Activated CD4-positive, CD25-positive, alpha-beta regulatory T cell treated with anti-CD3 and anti-CD28 coated beads, Interleukin-2, amount 50 U/mL, for 72 hours (primary cell): ENCODE measurements around the gene MGAT5.

Experiments
- DNase-seq: peaks from one replicate; pipeline ENCODE4 v3.0.0; 2021

The MGAT5 gene

DNA sequence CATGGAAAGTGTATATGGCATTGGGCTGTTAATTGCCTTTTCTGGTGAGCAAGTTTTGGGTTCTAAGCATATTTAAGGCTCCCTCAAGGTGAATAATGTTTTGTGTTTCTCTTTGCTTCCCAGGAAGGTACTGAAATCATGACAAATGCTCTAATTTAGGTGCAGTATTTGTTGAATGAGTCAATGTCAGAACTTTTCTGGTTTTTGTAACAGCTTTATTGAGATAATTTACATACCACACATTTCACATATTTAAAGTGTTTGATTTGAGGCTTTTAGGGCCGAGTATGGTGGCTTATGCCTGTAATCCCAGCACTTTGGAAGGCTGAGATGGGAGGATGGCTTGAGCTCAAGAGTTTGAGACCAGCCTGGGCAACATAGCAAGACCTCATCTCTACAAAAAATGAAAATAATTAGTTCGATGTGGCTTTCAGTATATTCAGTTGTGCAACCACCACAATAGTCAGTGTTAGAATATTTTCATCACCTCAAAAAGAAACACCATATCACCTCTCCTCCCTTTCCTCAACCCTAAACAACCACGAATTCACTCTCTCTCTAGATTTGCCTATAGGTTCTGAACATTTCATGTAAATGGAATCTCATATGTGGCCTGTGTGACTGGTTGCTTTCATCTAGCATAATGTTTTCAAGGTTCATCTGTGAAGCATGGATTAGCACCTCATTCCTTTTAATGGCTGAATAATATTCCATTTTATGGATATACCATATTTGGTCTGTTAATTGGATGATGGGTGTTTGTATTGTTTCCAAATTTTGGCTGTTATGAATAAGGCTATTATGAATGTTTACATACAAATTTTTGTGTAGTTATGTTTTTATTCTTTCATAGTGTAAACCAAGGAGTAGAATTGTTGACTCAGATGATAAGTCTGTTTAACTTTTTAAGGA is 54.9 kb downstream of the MGAT5 start:
- DNase-seq = no peak

DNA sequence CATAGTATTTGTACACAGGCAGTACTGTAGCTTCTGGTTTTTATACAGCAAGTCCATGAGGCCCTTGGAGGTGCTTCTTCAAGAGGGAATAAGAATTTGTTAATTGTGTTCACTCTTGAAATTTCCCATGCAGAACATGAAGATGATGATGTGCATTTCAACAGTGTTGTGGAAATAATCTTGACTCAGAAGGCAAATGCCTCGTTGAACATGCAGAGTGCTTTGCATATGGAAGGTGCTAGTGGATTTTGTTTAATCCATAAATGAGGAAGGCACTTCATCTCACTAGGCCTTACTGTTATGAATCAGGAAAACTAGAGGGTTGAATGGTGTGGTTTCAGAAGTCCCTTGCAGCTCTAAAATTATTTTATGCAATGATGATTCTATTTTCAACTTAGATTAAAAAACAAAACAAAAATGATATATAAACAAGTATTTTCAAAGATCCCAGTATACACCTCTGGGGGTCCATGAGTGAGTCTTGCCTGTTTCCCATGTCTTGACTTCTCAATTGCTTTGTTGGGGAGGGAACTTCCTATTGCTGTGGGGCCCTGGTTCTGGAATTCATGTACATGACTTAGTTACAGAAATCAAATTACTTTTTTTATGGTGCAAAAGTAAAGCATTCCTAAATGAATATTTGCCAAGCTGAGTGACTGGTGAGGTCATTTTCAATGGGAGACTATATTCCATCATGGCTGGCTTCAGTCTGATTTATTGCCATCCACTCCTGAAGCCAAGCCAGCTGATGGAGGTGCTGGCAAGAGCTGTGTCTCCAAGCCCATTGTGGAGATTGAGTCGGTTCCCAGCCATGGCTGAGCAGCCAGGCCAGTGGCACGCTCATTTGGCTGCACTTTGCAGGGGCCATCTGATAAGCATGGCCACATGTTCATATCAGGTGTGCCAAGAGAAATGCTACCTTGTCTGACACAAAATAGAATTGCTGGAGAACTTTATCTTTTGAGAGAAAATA is 56.5 kb downstream of the MGAT5 start:
- no peak for DNase-seq

DNA sequence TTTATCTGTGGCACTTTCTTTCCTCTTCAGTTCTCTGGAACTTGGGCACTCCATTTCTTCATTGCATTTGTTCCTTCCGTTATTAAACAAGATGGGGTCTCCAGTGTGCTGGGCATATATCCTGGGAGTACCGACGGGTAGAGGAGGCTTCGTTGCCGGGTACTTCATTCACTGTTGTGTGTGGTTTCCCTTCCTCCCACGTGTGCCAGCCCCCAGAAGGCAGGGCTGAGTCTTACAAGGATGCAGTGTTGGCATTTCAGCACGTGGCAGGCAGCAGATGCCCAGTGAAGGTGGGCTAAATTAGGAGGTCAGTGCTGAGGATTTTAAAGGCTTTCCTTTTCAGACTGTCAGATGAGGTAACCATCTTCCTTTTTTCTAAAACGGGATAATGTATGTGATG is 58.6 kb downstream of the MGAT5 start:
- no peak for DNase-seq

DNA sequence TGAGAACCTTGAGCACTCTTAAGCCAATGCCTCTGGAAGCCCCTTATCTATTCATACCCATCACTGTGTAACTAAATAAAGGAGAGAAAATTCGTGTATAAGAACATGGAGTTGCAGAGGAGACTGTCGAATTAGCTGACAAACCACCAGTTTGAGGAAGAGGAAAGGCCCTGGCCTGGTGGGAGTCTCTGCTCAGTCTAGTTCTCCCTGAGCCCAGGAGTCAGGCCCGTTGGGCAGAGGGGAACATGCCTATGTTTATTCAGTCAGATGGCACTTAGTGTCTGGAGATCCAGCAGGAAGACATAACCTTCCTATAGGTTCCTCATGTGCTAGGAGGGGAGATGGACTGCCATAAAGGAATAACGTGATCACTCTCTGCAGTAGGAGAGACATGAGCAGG is 60.3 kb downstream of the MGAT5 start:
- DNase-seq = no peak

GRCh38 chr2:134314681-134315368 is 61.0 kb downstream of the MGAT5 start:
- DNase-seq = no peak

- no peak for DNase-seq
Measured at GRCh38 chr2:134315471-134315870, 61.6 kb downstream of the MGAT5 start.

GRCh38 chr2:134319596-134320254 is 65.9 kb downstream of the MGAT5 start:
- no peak for DNase-seq

DNA sequence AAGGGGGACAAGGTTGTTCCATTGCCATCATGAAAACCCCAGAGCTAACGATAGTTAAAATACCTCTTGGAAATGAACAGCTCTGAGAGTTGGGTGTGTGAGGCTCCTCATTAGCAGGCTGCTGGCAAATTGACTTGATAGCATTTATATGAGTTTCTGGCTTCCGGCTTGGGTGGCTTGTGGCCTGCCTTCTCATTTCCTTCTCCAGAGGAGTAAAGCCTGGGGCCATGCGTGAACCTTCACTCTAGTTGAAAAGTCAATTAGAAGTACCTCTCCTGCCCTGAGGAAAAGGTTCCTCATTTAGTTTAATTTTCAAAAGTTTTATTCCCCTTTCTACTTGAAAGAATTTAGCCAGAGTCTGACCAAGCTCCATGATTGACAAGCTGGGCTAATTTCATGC is 67.1 kb downstream of the MGAT5 start:
- no peak for DNase-seq

GRCh38 chr2:134323777-134324176 is 69.9 kb downstream of the MGAT5 start:
- DNase-seq = no peak

- DNase-seq = no peak
Measured at GRCh38 chr2:134324430-134324829, 70.6 kb downstream of the MGAT5 start.

GRCh38 chr2:134324947-134325346 is 71.1 kb downstream of the MGAT5 start:
- DNase-seq = no peak

- no peak for DNase-seq
Measured at GRCh38 chr2:134325696-134326095, 71.8 kb downstream of the MGAT5 start.

DNA sequence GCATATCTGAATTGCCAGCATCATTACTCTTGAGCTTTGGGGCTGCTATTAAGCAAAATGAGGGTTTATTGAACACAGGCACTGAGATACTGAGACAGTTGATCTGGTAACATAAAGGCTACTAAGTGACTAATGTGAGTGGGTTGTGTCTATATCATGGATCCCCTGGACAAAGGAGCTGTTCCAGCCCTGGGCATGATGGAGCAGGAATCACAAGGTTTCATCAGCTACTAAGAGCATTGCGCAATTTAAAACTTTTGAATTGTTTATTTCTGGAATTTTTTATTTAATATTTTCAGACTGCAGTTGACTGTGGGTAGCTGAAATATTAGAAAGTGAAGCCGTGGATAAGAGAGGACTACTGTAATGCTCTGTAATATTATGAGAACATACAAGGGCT is 73.5 kb downstream of the MGAT5 start:
- DNase-seq = no peak

GRCh38 chr2:134331081-134331480 is 77.2 kb downstream of the MGAT5 start:
- no peak for DNase-seq

DNA sequence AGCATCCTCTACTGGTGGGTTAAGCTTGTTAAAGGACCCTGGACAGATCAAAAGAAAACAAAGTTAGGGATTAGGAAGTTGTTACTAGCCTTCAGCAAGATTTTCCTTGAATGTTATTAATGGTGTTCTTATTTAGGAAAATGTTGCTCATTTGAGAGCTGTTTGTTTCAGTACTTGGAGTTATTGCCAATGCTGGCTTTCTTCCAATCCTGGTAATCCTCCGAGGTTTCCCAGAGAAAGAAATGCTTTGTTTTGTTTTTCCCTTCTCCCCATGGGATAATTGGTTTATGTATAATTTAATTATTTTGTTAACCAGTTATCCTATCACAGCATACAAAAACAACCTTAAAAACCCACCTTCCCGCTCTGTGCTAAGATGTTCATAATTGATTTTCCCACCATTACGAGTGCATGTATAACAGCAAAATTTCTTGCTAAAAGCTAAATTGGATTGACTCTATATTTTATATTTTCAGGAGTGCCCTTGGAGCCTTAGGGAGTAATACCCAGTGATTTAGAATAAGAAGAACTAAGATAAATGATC is 79.8 kb downstream of the MGAT5 start:
- no peak for DNase-seq

- no peak for DNase-seq
Measured at GRCh38 chr2:134334542-134335353, 80.9 kb downstream of the MGAT5 start.

- no peak for DNase-seq
Measured at GRCh38 chr2:134335601-134336000, 81.7 kb downstream of the MGAT5 start.

- DNase-seq = no peak
Measured at GRCh38 chr2:134336352-134336751, 82.5 kb downstream of the MGAT5 start.

DNA sequence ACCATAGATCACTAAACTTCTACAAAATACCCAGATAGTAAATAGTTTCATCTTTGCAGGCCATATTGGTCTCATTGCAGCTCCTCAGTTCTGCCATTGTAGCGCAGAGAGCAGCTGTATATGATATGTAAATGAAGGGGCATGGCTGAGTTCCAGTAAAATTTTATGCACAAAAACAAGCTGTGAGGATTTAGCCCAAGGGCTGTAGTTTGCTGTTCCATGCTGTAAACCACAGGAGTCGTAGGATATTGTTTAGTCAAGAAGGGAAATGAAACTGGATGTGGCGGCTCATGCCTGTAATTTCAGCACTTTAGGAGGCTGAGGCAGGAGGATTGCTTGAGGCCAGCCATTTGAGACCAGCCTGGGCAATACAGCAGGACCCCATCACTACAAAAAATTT is 83.0 kb downstream of the MGAT5 start:
- DNase-seq = no peak

DNA sequence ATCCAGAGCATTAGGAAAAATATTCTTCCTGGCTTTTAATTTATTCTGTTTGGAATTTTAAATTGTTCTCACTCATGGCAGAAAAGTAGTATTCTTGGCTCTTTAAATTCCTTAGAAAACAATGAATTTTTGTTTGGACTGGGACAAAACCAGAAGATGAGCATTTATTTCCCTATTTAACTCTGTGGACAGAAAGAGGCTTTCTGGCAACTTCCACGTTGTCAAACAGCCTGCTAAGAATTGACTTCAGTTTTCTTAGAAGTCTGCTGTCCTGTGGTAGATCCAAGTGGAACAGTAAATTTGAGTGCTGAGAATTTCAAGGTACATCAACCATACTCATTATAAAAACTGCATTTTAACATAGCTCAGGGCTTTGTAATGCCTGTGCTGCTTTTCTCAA is 83.8 kb downstream of the MGAT5 start:
- DNase-seq = no peak

DNA sequence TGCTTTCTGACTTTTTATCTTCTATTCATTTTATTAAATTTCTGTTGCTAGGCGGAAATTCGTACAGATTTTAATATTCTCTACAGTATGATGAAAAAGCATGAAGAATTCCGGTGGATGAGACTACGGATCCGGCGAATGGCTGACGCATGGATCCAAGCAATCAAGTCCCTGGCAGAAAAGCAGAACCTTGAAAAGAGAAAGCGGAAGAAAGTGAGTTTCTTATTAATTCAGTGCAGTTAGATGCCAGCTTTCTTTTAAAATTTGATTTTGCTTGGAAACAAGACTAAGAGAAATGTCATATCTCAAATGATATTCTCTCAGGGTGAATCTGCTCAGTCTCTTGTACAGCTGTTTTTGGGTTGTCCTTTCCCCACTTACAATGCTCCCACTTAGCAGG is 84.3 kb downstream of the MGAT5 start:
- no peak for DNase-seq
